ENCODE measurements around the gene POLD1. TPM values are rescaled to one million over a fixed set of nuclear protein-coding genes. Genes with fewer than 3 reads are reported as not detected.

Gene POLD1
- polyA plus RNA-seq, 3 donors: 9.3 to 22.4 (median 15.6) TPM

- intact Hi-C loops (cut with micrococcal nuclease): loop anchor here in 1 of 2 donors (5.0 kb wide), 1 partner anchor 39 kb away; the partner anchor contains the start of gene NR1H2
- Mint-ChIP-seq H3K36me3 (peaks cover 7 to 14% of the 10 kb centered on the region in 2 donors), H3K9me3 (peaks cover 0 to 9% (median 2%) of the 10 kb centered on the region in 7 donors), H3K27ac (peak overlapping the region; percentile 29 to 93 (median 80)), H3K4me3 (peak overlapping the region; percentile 56 to 63), H3K4me1 (peaks cover 34% of the 10 kb centered on the region), H3K27me3 (ENCODE audit: low read depth in 3 of 3) (peaks cover 23 to 29% (median 27%) of the 10 kb centered on the region in 3 donors)
- Histone ChIP-seq H2AFZ (ENCODE audit: insufficient read depth, low read depth, low read length, poor library complexity, severe bottlenecking) (no peak overlapping the region), H3K4me1 (ENCODE audit: control insufficient read depth in 1 of 2, insufficient read depth in 2 of 2, low read length in 2 of 2) (peaks cover 41 to 51% of the 10 kb centered on the region in 2 donors), H3K36me3 (replicated peaks in 1 of 2; ENCODE audit: control insufficient read depth in 1 of 2, insufficient read depth in 2 of 2, low read length in 2 of 2) (no peaks in the 10 kb centered on the region), H3K9ac (ENCODE audit: insufficient read depth, low read length, poor library complexity, severe bottlenecking) (peak overlapping the region; percentile 4), H3K4me3 (replicated peaks in 1 of 3; ENCODE audit: low read depth in 2 of 3, low read length in 3 of 3) (peak overlapping the region in 2 of 3 experiments; percentile 3 to 53), H3K27ac (ENCODE audit: low read depth in 1 of 2, low read length in 2 of 2) (peak overlapping the region; percentile 65 to 73), H4K20me1 (ENCODE audit: insufficient read depth, low read length) (no peaks in the 10 kb centered on the region), H3K9me3 (replicated peaks in 1 of 2; ENCODE audit: control insufficient read depth in 1 of 2, insufficient read depth in 1 of 2, low read length in 2 of 2) (peaks cover 0 to 4% of the 10 kb centered on the region in 2 donors), H3K4me2 (replicated peaks; ENCODE audit: extremely low read depth, low read length, poor library complexity, severe bottlenecking) (peak overlapping the region; percentile 73), H3K27me3 (ENCODE audit: control insufficient read depth in 2 of 2, insufficient read depth in 2 of 2, low read length in 2 of 2) (peaks cover 5 to 21% of the 10 kb centered on the region in 2 donors), H3K79me2 (ENCODE audit: insufficient read depth, low read length) (no peaks in the 10 kb centered on the region)
- no peak for DNase-seq
- no peak for TF ChIP-seq CTCF (IDR thresholded peaks at IDR 0.05)
- 83% methylated on average over 34 of the region's 35 CpGs for WGBS (ENCODE audit: insufficient coverage)
These were observed 32.2 kb downstream of the POLD1 start for GRCh38 chr19:50416034-50416977.

Measured in CD14-positive monocyte (primary cell).